HUES48 (cell line): ENCODE measurements around the gene SOCS6.
"Not testable (repeated sequence)": the region's sequence is repeated elsewhere in the genome, so short reads cannot be mapped to it uniquely, and the experiment has no call there.

Experiments used
- H3K27ac ChIP-seq: one replicate; pipeline ENCODE4 v1.7.0; 2013; ENCODE audit warnings: low read depth, low read length, inconsistent platforms
- H3K27me3 ChIP-seq: 2 replicates; pipeline ENCODE4 v1.6.1; 2013; ENCODE audit warnings: mild to moderate bottlenecking, low read length; ENCODE audit not compliant: control insufficient read depth, insufficient read depth
- H3K36me3 ChIP-seq: 2 replicates; pipeline ENCODE4 v1.6.1; 2013; ENCODE audit warnings: low read length; ENCODE audit not compliant: control insufficient read depth, insufficient read depth
- H3K4me1 ChIP-seq: 2 replicates; pipeline ENCODE4 v1.6.1; 2013; ENCODE audit warnings: mild to moderate bottlenecking, low read length; ENCODE audit not compliant: control insufficient read depth, insufficient read depth
- H3K4me3 ChIP-seq: 2 replicates; pipeline ENCODE4 v1.5.1; 2013; ENCODE audit warnings: mild to moderate bottlenecking, low read depth, low read length
- H3K9ac ChIP-seq: 2 replicates; pipeline ENCODE4 v1.6.1; 2013; ENCODE audit warnings: mild to moderate bottlenecking, low read depth, low read length, moderate library complexity
- H3K9me3 ChIP-seq: 2 replicates; pipeline ENCODE4 v1.6.1; 2013; ENCODE audit warnings: low read length; ENCODE audit not compliant: control insufficient read depth, insufficient read depth

The SOCS6 gene

GRCh38 chr18:70288851-70289328 lies at the start of gene SOCS6:
Gene SOCS6, plus strand, starts transcription at chr18:70289045. Its CDS starts 35,624 bp downstream, at chr18:70324669.
- H3K4me3 ChIP-seq: peak within 1 kb of the TSS; percentile 90
- peak within 1 kb of the TSS; percentile 82 for H3K9ac ChIP-seq
- no peaks in the 10 kb centered on the region; the same call in 1 of the 2 replicates for H3K36me3 ChIP-seq
- H3K27me3 ChIP-seq: no peaks in the 10 kb centered on the region
- peak within 1 kb of the TSS; percentile 61 for H3K27ac ChIP-seq
- peaks cover 11% of the 10 kb centered on the region for H3K4me1 ChIP-seq
- H3K9me3 ChIP-seq: no peaks in the 10 kb centered on the region

- no peak overlapping the region for H3K9ac ChIP-seq
- no peak overlapping the region for H3K27ac ChIP-seq
- no peak overlapping the region for H3K4me3 ChIP-seq
- H3K27me3 ChIP-seq: no peaks in the 10 kb centered on the region
- H3K9me3 ChIP-seq: no peaks in the 10 kb centered on the region
- H3K4me1 ChIP-seq: no peaks in the 10 kb centered on the region
- no peaks in the 10 kb centered on the region for H3K36me3 ChIP-seq
These were observed 45.5 kb upstream of the SOCS6 start for GRCh38 chr18:70243131-70243929.

- Histone ChIP-seq H3K27ac (no peak overlapping the region), H3K4me1 (no peaks in the 10 kb centered on the region), H3K36me3 (no peaks in the 10 kb centered on the region), H3K27me3 (no peaks in the 10 kb centered on the region), H3K9ac (no peak overlapping the region), H3K9me3 (no peaks in the 10 kb centered on the region), H3K4me3 (no peak overlapping the region)
These were observed 42.8 kb upstream of the SOCS6 start for GRCh38 chr18:70246061-70246466.

GRCh38 chr18:70249118-70249517 lies 39.7 kb upstream of the SOCS6 start:
- no peaks in the 10 kb centered on the region for H3K36me3 ChIP-seq
- no peak overlapping the region for H3K27ac ChIP-seq
- H3K4me3 ChIP-seq: no peak overlapping the region
- H3K27me3 ChIP-seq: no peaks in the 10 kb centered on the region
- no peaks in the 10 kb centered on the region for H3K4me1 ChIP-seq
- no peaks in the 10 kb centered on the region for H3K9me3 ChIP-seq
- H3K9ac ChIP-seq: no peak overlapping the region

- H3K4me1 ChIP-seq, H3K9me3 ChIP-seq, H3K27me3 ChIP-seq, H3K36me3 ChIP-seq, H3K27ac ChIP-seq, H3K4me3 ChIP-seq, H3K9ac ChIP-seq: not testable (repeated sequence)
These were observed 39.0 kb upstream of the SOCS6 start for GRCh38 chr18:70249861-70250260.

GRCh38 chr18:70250781-70251180 lies 38.1 kb upstream of the SOCS6 start:
- no peak overlapping the region for H3K27ac ChIP-seq
- H3K27me3 ChIP-seq: no peaks in the 10 kb centered on the region
- H3K9me3 ChIP-seq: no peaks in the 10 kb centered on the region
- no peak overlapping the region for H3K4me3 ChIP-seq
- no peaks in the 10 kb centered on the region for H3K36me3 ChIP-seq
- no peak overlapping the region for H3K9ac ChIP-seq
- no peaks in the 10 kb centered on the region for H3K4me1 ChIP-seq

- no peaks in the 10 kb centered on the region for H3K27me3 ChIP-seq
These were observed 32.7 kb upstream of the SOCS6 start for GRCh38 chr18:70256184-70256583.

GRCh38 chr18:70256994-70257393 lies 31.9 kb upstream of the SOCS6 start:
- no peak overlapping the region for H3K4me3 ChIP-seq

More at GRCh38 chr18:70256184-70256583, 32.7 kb upstream of the SOCS6 start:
- no peaks in the 10 kb centered on the region for H3K9me3 ChIP-seq
- no peaks in the 10 kb centered on the region for H3K36me3 ChIP-seq
- no peak overlapping the region for H3K9ac ChIP-seq
- H3K4me1 ChIP-seq: no peaks in the 10 kb centered on the region
- no peak overlapping the region for H3K27ac ChIP-seq
- H3K4me3 ChIP-seq: no peak overlapping the region

GRCh38 chr18:70258243-70258642 lies 30.6 kb upstream of the SOCS6 start:
- peaks cover 7% of the 10 kb centered on the region; the same call in 1 of the 2 replicates for H3K9me3 ChIP-seq

More at GRCh38 chr18:70256994-70257393, 31.9 kb upstream of the SOCS6 start:
- Histone ChIP-seq H3K9ac (no peak overlapping the region), H3K9me3 (no peaks in the 10 kb centered on the region), H3K36me3 (no peaks in the 10 kb centered on the region), H3K27ac (no peak overlapping the region), H3K27me3 (no peaks in the 10 kb centered on the region), H3K4me1 (no peaks in the 10 kb centered on the region)

GRCh38 chr18:70260683-70261082 lies 28.2 kb upstream of the SOCS6 start:
- peaks cover 16% of the 10 kb centered on the region for H3K9me3 ChIP-seq
- H3K36me3 ChIP-seq: no peaks in the 10 kb centered on the region
- no peak overlapping the region for H3K4me3 ChIP-seq
- no peak overlapping the region for H3K9ac ChIP-seq
- no peak overlapping the region for H3K27ac ChIP-seq
- no peaks in the 10 kb centered on the region for H3K4me1 ChIP-seq
- H3K27me3 ChIP-seq: no peaks in the 10 kb centered on the region

More at GRCh38 chr18:70258243-70258642, 30.6 kb upstream of the SOCS6 start:
- no peaks in the 10 kb centered on the region for H3K4me1 ChIP-seq
- no peak overlapping the region for H3K27ac ChIP-seq
- no peaks in the 10 kb centered on the region for H3K27me3 ChIP-seq
- no peak overlapping the region for H3K4me3 ChIP-seq
- no peak overlapping the region for H3K9ac ChIP-seq
- no peaks in the 10 kb centered on the region for H3K36me3 ChIP-seq

- H3K4me1 ChIP-seq: no peaks in the 10 kb centered on the region
- H3K9ac ChIP-seq: no peak overlapping the region
- no peaks in the 10 kb centered on the region for H3K36me3 ChIP-seq
- H3K27ac ChIP-seq: no peak overlapping the region
- no peak overlapping the region for H3K4me3 ChIP-seq
- H3K27me3 ChIP-seq: no peaks in the 10 kb centered on the region
- peaks cover 16% of the 10 kb centered on the region for H3K9me3 ChIP-seq
These were observed 27.6 kb upstream of the SOCS6 start for GRCh38 chr18:70261141-70261788.
